Activated naive CD4-positive, alpha-beta T cell treated with Interleukin-2 at 50 U/mL for 16 hours (primary cell): ENCODE results near the gene NT5M.
"Not testable (repeated sequence)": the region's sequence is repeated elsewhere in the genome, so short reads cannot be mapped to it uniquely, and the experiment has no call there.

ENCODE experiments used
- DNase-seq: peaks from one replicate; pipeline ENCODE4 v3.0.0-alpha.2; 2020

Gene NT5M

DNA sequence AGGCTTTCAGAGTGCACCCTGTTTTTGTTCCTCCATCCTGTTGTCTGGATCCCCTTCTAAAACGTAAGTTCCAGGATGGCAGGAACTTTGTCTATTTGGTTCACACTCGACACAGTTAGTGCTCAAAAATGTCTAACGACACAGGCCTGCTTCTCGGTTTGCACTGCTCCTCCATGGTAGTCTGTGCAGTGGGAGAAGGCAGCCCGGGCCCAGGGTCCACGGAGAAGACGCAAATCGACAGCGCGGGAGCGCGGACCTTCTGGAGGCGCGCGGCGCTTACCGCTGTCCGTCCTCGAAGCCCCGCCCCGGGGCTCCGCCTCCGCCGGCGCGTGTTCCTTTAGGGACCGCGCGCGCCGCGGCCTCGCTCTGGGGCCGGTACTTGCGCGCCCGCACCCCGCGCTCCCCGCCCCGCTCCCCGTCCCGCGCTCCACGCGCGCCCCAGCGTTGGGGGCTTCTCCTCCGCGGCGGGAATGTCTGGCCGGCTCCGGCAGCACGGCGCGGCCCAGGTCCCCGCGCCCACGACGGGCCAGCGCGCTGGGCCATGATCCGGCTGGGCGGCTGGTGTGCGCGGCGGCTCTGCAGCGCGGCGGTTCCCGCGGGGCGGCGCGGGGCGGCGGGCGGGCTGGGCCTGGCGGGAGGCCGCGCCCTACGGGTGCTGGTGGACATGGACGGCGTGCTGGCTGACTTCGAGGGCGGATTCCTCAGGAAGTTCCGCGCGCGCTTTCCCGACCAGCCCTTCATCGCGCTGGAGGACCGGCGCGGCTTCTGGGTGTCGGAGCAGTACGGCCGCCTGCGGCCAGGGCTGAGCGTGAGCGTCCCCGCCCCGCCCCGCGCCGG, at the start of gene NT5M:
Gene NT5M (plus strand): TSS at position 364 of the 837 bp plus-strand sequence. CDS start 178 bp downstream, at position 542.
- peak; percentile 71 for DNase-seq

DNA sequence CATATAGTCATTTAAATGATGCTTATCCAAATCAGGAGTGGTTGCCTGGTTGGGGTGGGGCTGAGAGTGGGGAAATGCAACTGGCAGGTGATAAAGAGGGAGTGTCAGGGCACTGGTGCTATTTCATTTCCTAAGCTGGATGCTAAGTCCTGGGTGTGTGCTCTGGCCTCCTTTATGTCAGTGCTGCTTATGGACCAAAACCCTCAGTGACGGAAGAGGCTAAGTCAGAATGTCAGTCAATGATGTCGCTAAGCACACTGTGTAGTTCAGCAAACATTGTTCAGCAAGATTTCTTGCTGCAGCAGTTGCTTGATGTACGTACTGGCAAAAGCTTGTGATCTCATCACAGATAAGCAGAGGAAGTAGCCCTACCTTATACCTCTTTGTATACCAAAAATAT, 49.8 kb upstream of the NT5M start:
- DNase-seq = no peak

DNA sequence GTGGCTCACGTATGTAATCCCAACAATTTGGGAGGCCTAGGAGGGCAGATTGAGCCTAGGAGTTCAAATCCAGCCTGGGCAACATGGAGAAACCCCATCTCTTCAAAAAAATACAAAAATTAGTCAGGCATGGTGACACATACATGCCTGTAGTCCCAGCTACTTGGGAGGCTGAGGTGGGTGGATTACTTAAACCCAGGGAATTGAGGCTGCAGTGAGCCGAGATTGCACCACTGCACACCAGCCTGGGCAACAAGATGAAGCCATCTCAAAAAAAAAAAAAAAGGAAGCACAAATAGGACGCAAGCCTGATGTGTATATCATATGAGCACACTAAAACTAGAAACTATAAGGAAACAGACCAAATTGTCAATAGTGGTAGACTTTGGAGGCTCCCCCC, 49.1 kb upstream of the NT5M start:
- DNase-seq = no peak

DNA sequence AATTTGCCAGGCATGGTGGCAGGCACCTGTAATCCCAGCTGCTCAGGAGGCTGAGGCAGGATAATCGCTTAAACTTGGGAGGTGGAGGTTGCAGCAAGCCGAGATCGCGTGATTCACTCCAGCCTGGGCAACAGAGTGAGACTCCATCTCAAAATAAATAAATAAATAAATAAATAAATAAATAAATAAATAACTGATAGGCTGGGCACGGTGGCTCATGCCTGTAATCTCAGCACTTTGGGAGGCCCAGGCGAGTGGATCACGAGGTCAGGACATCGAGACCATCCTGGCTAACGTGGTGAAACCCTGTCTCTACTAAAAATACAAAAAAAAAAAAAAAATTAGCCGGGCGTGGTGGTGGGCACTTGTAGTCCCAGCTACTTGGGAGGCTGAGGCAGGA, 47.5 kb upstream of the NT5M start:
- DNase-seq = not testable (repeated sequence)

DNA sequence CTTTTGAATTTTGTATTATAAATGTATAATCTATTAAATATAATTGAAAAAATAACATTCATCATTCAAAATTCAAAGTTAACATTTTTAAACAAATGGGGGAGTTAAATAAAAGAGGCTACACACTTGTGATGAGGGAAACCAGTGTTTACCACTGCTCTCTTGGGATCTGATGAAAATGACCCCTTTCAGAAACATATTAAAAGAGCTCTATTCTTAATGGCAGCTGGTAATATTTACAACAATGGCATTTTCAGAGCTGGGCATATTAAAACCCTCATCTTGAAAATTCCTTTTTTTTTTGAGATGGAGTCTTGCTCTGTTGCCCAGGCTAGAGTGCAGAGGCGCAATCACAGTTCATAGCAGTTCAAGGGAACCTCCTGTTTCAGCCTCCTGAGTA, 46.9 kb upstream of the NT5M start:
- no peak for DNase-seq

DNA sequence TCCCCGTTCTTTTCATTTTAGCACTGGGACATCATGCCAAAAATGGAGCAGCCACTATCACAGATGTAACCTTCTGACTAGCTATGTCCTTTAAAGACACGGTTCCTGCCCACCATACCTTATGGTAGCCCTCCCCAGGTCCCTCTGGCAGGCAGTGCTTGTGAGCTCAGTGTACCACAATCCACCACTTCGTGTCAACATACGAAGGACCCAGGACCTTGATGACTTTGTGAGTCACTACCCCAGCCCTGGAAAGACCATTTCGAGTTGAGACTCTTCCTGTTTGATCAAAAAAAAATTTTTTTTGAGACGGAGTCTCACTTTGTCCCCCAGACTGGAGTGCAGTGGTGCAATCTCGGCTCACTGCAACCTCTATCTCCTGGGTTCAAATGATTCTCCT, 45.2 kb upstream of the NT5M start:
- no peak for DNase-seq

DNA sequence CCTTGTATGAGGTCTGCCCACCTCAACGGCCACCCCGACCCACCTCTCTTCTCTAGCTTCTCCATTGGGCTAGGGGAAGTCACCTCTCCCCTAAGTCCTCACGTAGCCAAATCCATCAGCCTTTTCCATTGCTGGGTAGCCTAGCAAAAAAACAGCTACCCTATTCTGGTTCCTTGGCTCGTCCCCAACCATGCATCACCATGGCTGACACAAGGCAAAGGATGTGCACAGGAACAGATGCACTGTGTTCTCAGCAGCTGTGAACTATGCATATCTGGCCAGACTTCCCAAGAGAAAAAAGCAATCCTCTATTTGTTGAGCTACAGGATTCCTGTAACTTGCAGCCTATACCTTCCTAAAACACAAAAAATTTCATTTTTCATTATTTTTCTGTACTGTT, 44.2 kb upstream of the NT5M start:
- DNase-seq = no peak

DNA sequence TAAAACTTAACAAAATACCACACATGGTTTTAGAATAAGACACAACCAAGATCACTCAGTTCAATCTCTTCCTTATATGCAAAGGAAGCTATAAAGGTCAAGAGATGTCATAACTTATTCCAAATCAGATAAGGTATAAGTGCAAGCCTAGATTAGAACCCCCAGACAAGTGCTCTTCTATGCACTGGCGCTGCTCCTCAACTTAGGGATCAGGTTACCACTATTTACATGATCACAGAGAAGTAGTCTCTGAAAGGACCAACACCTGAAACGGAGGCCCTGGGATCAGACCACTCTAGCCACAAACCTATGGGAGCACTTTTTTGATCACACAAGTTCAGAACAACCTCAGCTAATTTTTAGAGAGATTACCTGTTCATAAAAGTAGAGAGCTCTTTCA, 38.7 kb upstream of the NT5M start:
- no peak for DNase-seq

DNA sequence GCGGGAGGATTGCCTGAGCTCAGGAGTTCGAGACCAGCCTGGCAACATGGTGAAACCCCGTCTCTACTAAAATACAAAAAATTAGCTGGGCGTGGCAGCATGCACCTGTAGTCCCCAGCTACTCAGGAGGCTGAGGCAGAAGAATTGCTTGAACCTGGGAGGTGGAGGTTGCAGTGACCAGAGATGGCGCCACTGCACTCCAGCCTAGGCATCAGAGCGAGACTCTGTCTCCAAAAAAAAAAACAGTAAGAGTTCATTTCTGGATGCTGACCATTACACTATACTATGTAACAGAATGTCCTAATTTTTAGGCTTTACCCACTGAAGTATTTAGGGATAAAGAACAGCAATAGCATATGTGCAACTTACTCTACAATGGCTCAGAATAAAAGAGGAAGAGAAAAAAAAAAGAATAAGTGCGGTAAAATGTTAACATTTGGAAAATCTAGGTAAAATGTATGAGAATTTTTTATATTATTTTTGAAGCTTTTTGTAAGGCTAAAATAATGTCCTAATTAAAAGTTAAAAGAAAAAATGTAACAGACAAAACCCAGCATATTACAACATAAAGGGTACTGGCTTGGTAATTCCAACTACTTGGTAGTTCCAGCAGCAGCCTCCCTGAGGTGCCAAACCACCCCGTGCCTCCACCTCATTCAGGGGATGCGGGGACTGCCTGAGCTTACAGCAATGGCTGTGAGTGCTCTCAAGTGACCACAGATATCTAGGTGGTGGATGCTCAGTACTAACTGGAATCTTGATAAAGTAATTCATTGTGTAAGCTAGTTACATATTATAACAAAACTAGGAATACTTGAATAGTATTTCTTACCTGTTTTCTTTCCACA, 33.0 kb upstream of the NT5M start:
- peak; percentile 19 for DNase-seq

DNA sequence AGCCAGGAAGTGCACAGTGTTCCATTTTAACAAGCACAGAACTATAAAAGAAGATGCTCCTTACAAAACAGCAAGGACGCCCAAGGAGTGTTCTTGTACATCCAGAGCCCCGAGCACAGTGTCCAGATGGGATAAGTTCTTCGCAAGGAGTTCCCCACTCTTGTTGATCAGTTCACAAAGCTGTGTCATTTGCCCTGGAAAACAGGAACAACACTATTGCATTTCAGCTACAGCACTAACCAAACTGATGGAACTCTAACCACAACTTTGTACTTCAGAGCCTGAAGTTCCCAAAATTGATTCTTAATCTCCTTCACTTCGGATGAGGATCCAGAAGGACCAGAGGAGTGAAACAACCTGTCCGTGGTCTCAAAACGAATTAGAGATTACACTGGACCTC, 27.2 kb upstream of the NT5M start:
- DNase-seq = no peak

DNA sequence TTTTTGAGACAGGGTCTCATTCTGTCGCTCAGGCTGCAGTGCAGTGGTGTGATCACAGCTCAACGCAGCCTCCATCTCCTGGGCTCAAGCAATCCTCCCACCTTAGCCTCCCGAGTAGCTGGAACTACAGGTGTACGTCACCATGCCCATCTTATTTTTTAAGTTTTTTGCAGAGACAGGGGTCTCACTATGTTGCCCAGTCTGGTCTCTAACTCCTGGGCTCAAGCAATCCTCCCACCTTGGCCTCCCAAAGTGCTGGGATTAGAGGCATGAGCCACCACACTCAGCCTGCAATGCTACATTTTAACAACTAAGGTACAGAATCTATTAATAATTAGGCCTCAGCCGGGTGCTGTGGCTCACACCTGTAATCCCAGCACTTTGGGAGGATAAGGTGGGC, 25.7 kb upstream of the NT5M start:
- DNase-seq = not testable (repeated sequence)

DNA sequence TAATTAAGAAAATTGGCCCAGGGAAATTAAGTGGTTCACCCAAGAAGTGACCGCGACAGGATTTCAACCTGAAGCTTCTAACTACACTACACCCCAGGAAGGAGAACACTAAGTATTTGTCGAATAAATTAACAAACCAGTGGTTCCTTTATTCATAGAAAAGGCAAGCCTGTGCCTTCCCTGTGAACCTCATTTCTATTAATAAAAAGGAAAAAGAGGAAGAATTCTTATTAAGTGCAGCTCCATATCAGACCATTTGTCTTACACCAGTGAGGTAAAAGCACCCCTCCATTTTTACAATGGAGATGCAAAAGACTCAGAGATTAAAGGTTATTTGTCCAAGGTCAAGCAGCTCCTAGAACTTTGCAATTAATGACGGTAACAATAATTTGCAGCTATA, 23.9 kb upstream of the NT5M start:
- no peak for DNase-seq

DNA sequence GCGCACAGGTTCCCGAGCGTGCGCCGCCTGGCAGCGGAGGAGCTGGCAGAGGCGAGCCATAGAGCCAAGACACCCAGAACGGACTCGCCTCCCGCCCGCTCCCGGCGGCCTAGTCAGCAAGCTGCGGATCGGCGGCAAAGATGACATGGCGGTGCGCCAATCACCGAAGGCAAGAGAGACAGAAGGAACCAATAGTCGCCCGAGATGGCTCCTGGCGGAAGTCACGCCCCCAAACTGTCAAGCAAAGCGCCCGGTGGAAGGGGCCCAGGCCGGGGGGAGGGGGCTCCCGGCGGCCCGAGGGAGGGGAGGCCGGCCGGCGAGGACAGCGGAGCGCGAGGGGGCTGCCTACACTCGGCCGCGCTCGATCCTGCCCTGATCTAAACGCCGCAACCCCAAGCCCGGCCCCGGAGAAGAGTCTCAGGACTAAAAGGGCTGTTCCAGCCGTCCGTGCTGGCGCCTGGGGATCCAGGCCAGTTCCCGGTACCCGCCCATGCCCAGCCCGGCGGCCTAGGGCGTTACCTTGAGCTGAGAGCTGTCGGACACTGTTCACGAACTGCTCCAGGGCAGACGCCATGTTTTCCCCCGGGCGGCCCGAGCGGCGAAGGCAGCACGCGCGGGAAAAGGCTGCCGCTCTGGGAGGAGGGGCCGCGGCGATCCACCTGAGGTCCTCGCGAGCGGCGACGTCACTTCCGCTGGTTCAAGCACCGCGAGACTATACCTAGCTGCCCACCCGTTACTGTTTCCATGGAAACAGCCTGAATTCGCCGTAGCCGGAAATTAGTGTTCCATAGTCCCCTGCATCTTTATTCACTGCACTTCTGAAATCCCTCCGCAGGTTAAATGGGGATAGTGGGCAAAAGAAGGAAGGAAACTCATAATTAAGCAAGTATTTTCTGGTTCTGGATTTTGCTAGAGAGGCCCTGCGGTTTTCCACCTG, 22.3 kb upstream of the NT5M start, which contains the start of gene COPS3:
Gene COPS3 (minus strand): TSS at position 634 of the 937 bp plus-strand sequence. CDS start 60 bp downstream, at position 574.
- peak; percentile 97 for DNase-seq

DNA sequence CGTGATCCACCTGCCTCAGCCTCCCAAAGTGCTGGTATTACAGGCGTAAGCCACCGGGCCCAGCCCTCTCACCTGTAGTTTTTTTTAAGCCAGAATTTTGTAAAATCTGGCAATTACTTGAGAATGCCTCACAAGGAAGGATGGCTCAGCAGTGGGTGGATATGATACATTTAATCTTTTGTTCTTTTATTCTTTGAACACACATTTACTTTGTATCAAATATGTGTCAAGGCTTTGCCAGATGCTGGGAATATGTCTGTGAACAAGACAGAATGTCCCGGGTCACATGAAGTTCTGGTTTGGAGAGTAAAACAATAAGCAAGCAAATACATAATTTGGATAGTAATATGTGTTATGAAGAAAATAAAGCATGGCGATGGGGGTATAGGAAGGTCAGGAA, 17.2 kb upstream of the NT5M start:
- DNase-seq = no peak

DNA sequence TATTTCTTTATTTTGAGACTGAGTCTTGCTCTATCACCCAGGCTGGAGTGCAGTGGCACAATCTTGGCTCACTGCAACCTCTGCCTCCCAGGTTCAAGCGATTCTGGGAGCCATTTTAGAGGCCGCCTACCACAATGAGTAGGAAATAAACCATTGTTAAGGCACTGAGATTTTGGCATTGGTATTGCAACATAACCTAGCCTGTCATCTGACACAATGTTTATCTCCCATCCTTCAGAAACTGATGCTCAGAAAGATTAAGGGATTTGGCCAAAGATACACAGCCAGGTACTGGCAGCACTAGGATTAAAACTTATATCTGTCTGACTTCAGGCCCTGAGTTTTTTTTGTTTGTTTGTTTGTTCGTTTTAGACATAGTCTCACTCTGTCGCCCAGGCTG, 14.1 kb upstream of the NT5M start:
- no peak for DNase-seq

DNA sequence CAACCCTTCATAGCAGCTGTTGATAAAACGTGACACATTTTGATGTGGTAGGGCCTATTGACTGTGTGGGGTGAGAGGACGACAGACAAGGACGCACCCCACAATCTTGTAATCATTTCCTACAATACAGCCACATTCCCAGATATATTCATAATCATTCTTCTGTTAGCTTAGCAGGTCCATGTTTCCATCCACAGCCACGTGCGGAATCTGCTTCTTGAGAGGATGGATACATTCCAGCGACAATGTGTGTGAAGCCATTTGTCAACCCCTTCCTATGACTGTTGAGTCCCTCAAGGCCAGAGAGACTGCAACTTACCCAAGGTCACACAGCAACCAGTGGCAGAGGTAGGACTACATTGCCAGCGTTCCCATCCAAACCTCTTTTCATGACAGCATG, 13.5 kb upstream of the NT5M start:
- DNase-seq = no peak

DNA sequence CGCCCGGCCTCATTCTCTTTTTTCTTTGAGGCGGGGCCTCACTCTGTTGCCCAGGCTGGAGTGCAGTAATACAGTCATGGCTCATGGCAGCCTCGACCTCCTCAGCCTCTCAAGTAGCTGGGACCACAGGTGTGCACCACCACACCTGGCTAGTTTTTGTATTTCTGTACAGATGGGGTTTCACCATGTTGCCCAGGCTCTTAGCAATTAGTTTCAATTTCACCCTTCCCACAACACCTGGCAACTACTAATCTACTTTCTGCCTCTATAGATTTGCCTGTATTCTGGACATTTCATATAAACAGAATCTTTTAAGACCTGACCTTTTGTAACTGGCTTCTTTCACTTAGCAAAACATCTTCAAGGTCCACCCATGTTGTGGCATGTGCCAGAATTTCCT, 8.0 kb upstream of the NT5M start:
- DNase-seq = no peak

DNA sequence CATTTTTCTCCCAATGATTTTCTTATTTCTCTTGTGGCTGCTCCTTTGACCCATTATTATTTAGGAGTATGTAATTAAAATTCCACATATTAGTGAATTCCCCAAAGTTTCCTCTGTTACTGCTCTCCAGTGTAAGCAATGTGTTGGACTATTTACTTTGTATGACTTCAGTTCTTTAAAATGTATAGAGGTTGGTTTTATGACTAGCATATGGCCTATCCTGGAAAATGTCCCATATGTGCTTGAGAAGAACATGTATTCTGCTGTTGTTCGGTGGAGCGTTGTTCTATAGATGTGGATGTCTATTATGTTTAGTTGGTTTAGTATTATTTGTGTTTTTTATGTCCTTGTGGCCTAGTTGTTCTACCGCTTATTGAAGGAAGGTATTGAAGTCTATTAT, 6.0 kb upstream of the NT5M start:
- DNase-seq = no peak

DNA sequence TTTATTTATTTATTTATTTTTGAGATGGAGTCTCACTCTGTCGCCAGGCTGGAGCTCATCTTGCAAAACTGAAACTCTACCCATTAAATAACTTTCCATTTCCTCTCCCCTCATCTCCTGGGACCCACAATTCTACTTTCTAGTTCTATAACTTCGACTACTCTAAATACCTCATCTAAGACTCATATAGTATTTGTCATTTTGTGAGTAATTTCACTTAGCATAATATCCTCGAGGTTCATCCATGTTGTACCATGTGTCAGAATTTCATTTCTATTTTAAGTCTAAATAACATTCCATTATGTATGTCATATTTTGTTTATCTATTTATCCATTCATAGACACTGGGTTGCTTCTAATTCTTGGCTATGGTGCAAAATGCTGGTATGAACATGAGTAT, 5.1 kb upstream of the NT5M start:
- no peak for DNase-seq

DNA sequence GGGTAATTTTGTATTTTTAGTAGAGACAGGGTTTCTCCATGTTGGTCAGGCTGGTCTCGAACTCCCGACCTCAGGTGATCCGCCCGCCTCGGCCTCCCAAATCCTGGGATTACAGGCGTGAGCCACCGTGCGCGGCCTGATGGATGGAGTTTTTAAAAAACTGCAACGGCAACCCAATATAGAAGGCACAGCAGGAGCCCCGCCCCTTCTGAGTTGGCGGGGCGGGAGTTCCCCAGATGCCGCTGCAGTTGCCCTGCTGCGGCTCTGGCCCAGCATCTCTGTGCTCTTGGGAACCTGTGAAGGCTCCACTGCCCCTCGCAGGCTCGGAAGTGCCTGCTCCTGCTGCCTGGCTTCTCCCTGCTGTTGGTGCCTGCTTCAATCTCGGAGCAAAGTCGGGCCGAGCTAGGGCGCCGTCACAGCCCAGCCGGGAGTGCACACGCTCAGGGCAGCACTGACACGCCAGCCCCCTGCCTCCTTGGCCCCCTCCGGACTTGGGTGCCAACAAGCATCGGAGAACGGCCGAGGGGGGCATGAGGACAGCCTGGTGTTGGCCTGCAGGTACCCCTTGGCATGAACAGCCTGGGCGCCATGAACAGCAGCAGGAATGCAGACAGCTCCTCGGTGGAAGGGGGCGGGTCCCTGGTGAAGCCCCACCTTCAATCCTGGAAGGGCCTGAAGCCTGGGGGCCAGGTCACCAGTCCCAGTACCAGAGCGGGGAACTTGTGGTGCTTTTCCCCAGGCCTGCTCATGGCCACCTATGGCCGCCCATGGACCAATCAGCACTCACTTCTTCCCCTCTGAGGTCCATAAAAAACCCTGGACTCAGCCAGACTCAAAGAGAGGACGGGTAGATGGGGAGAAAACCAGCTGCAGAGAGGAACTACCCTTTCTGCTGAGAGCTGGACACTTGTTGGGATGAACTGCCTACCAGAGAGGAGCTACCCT, 2.3 kb upstream of the NT5M start:
- peak; percentile 67 for DNase-seq

DNA sequence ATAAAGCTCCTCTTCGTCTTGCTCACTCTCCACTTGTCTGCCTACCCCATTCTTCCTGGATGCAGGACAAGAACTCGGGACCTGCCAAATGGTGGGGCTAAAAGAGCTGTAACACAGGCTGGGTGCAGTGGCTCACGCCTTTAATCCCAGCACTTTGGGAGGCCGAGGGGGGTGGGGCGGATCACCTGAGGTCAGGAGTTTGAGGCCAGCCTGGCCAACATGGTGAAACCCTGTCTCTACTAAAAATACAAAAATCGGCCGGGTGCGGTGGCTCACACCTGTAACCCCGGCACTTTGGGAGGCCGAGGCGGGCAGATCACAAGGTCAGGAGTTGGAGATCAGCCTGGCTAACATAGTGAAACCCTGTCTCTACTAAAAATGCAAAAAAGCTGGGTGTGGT, 1.5 kb upstream of the NT5M start:
- DNase-seq = not testable (repeated sequence)
